AG04450 (cell line): ENCODE measurements around the gene ITGAD. TPM values are rescaled to one million over a fixed set of nuclear protein-coding genes. Genes with fewer than 3 reads are reported as not detected.
A peak's percentile ranks its signal among the peaks of the same experiment; 100 is the strongest.

ENCODE experiments used
- CTCF ChIA-PET: fragments of 300-600, 350-600 bp; formaldehyde crosslinking; extraction: SDS; loops from one replicate; lab custom pipeline; 2022; ENCODE audit warnings: antibody characterized with exemption, inconsistent platforms; lab: Charles Lee
- POLR2A ChIA-PET: fragments of 350-600 bp; formaldehyde crosslinking; extraction: SDS; loops from one replicate; lab custom pipeline; 2021; ENCODE audit warnings: antibody characterized with exemption, inconsistent platforms; lab: Yijun Ruan, JAX
- DNase-seq: peaks from one replicate; pipeline ENCODE4 v3.0.0-alpha.2; 2011; ENCODE audit warnings: low read depth, low spot score
- H3K27ac ChIP-seq: one replicate; pipeline ENCODE4 v1.5.1; 2012; ENCODE audit warnings: low read depth, low read length, control low read depth
- H3K27me3 ChIP-seq: one replicate; pipeline ENCODE4 v1.6.0; 2012; ENCODE audit warnings: low read length; ENCODE audit not compliant: control insufficient read depth, insufficient read depth
- H3K4me3 ChIP-seq: 2 replicates; pipeline ENCODE4 v1.5.1; 2011; ENCODE audit warnings: mild to moderate bottlenecking, low read depth, low read length, control low read depth
- H3K9me3 ChIP-seq: 2 replicates; pipeline ENCODE4 v1.5.1; 2012; ENCODE audit warnings: low read length; ENCODE audit not compliant: control insufficient read depth, insufficient read depth
- CTCF ChIP-seq: IDR thresholded peaks from 2 replicates; pipeline ENCODE4 v1.5.1; 2011; ENCODE audit warnings: low read depth, low read length, control low read depth, inconsistent platforms
- polyA plus RNA-seq: library from polyadenylated mRNA; depleted of rRNA; stranded (reverse); fragments of >200 nt; gene quantifications from 2 replicates; pipeline ENCODE4 v1.2.3, GENCODE V29; 2011

Gene ITGAD
- polyA plus RNA-seq, 1 experiment = not detected

GRCh38 chr16:31382485-31383161 lies 10.5 kb upstream of the ITGAD start:
- Histone ChIP-seq H3K27me3 (peaks cover 8% of the 10 kb centered on the region), H3K27ac (no peak overlapping the region), H3K4me3 (no peak overlapping the region), H3K9me3 (no peaks in the 10 kb centered on the region)
- TF ChIP-seq CTCF = peak; percentile 68
- no peak for DNase-seq
- ChIA-PET POLR2A (interaction anchor here (1.5 kb wide), 1 partner anchor 203 kb away, joined by 3 read pairs; the partner anchor contains the start of gene FUS), CTCF (interaction anchor here (0.6 to 1.6 kb wide), 11 partner anchors 8 to 168 kb away, joined by 3 to 6 read pairs (median 3); no protein-coding TSS in a partner anchor)

GRCh38 chr16:31385680-31386079 lies 7.5 kb upstream of the ITGAD start:
- POLR2A ChIA-PET = no interaction called here
- CTCF ChIA-PET = interaction anchor here (1.2 to 1.3 kb wide), 2 partner anchors 58 to 243 kb away, joined by 3 read pairs; no protein-coding TSS in a partner anchor
- Histone ChIP-seq H3K9me3 (no peaks in the 10 kb centered on the region), H3K27ac (no peak overlapping the region), H3K4me3 (no peak overlapping the region), H3K27me3 (peaks cover 5% of the 10 kb centered on the region)
- DNase-seq = no peak
- TF ChIP-seq CTCF = no peak

- CTCF ChIA-PET = interaction anchor here (1.2 to 1.3 kb wide), 2 partner anchors 57 to 244 kb away, joined by 3 read pairs; no protein-coding TSS in a partner anchor
- no peak for DNase-seq
- no peak for TF ChIP-seq CTCF
- Histone ChIP-seq H3K27me3 (peaks cover 5% of the 10 kb centered on the region), H3K9me3 (no peaks in the 10 kb centered on the region), H3K27ac (no peak overlapping the region), H3K4me3 (no peak overlapping the region)
- POLR2A ChIA-PET = no interaction called here
These were observed 6.8 kb upstream of the ITGAD start for GRCh38 chr16:31386157-31386984.

- ChIA-PET POLR2A (no interaction called here), CTCF (no interaction called here)
- Histone ChIP-seq H3K27ac (no peak overlapping the region), H3K9me3 (no peaks in the 10 kb centered on the region), H3K4me3 (no peak overlapping the region), H3K27me3 (no peaks in the 10 kb centered on the region)
- DNase-seq = no peak
- no peak for TF ChIP-seq CTCF
These were observed 4.6 kb upstream of the ITGAD start for GRCh38 chr16:31388535-31388934.
